IMR-90 (cell line): ENCODE measurements around the gene PHF20.

Experiments
- CTCF ChIP-seq: conservative IDR thresholded peaks from 2 replicates; pipeline ENCODE4 v1.5.1; 2012; ENCODE audit warnings: mild to moderate bottlenecking, low read depth, low read length, improper control_type of control experiment
- POLR2A ChIP-seq: IDR thresholded peaks from 2 replicates; pipeline ENCODE4 v1.6.1; 2012; ENCODE audit warnings: mild to moderate bottlenecking, low read depth, low read length
- RFX5 ChIP-seq: IDR thresholded peaks from 2 replicates; pipeline ENCODE4 v1.8.0; 2012; ENCODE audit warnings: low read depth, mild to moderate bottlenecking, low read length, moderate library complexity

GRCh38 chr20:35918021-35918420 is 146.2 kb downstream of the PHF20 start:
- TF ChIP-seq RFX5 (no peak), CTCF (no peak), POLR2A (no peak)
